ENCODE measurements around the gene SAC3D1.

- TF ChIP-seq EZH2 (IDR thresholded peaks at IDR 0.05) (no peak), POLR2AphosphoS5 (IDR thresholded peaks at IDR 0.05; ENCODE audit: borderline replicate concordance, low read depth, low read length) (no peak), FOXP2 (optimal IDR thresholded peaks at IDR 0.05; ENCODE audit: control extremely low read depth, extremely low read length, insufficient read depth) (no peak)
These were observed 21.2 kb upstream of the SAC3D1 start for GRCh38 chr11:65019824-65020223.
